ENCODE data around the gene PMF1.

PMF1 gene

GRCh38 chr1:156191292-156191964, 21.4 kb upstream of the PMF1 start:
- no peak overlapping the region for H3K4me3 ChIP-seq (replicated peaks; ENCODE audit: insufficient read depth, low read length)
- H3K27me3 ChIP-seq (ENCODE audit: insufficient read depth, poor library complexity, severe bottlenecking) = no peaks in the 10 kb centered on the region
- peak; percentile 23; the same call in 1 of the 2 replicates for TF ChIP-seq SPI1 (IDR thresholded peaks at IDR 0.05; ENCODE audit: borderline replicate concordance, low read depth)
- no peak for TF ChIP-seq REST (IDR thresholded peaks at IDR 0.05; ENCODE audit: insufficient replicate concordance, low read depth)
- no peak for DNase-seq (ENCODE audit: low read depth in 1 of 2, low spot score in 1 of 2)
- H3K27ac ChIP-seq (replicated peaks) = no peak overlapping the region

GRCh38 chr1:156193208-156193487, 19.7 kb upstream of the PMF1 start:
- TF ChIP-seq CTCF (IDR thresholded peaks at IDR 0.05; ENCODE audit: insufficient read depth, low read length) (no peak), GABPA (IDR thresholded peaks at IDR 0.05; ENCODE audit: low read depth) (no peak), POLR2AphosphoS5 (IDR thresholded peaks at IDR 0.05; ENCODE audit: low read depth) (no peak), REST (IDR thresholded peaks at IDR 0.05; ENCODE audit: insufficient replicate concordance, low read depth) (no peak), SPI1 (IDR thresholded peaks at IDR 0.05; ENCODE audit: borderline replicate concordance, low read depth) (no peak)
- no peaks in the 10 kb centered on the region for H3K27me3 ChIP-seq (ENCODE audit: insufficient read depth, poor library complexity, severe bottlenecking)
- peak overlapping the region; percentile 97 for H3K4me3 ChIP-seq (replicated peaks; ENCODE audit: insufficient read depth, low read length)
- H3K27ac ChIP-seq (replicated peaks) = peak overlapping the region; percentile 93
- no peak for DNase-seq (ENCODE audit: low read depth in 1 of 2, low spot score in 1 of 2)

- DNase-seq (ENCODE audit: low read depth in 1 of 2, low spot score in 1 of 2) = peak; percentile 97 to 98
- peak within 1 kb of the TSS; percentile 93 for H3K27ac ChIP-seq (replicated peaks)
- peak; percentile 60 for TF ChIP-seq REST (IDR thresholded peaks at IDR 0.05; ENCODE audit: insufficient replicate concordance, low read depth)
- peak; percentile 83 for TF ChIP-seq POLR2AphosphoS5 (IDR thresholded peaks at IDR 0.05; ENCODE audit: low read depth)
- TF ChIP-seq GABPA (IDR thresholded peaks at IDR 0.05; ENCODE audit: low read depth) = peak; percentile 91
- peak; percentile 12 for TF ChIP-seq CTCF (IDR thresholded peaks at IDR 0.05; ENCODE audit: insufficient read depth, low read length)
- TF ChIP-seq SPI1 (IDR thresholded peaks at IDR 0.05; ENCODE audit: borderline replicate concordance, low read depth) = peak; percentile 40; the same call in 1 of the 2 replicates
- peak within 1 kb of the TSS; percentile 97 for H3K4me3 ChIP-seq (replicated peaks; ENCODE audit: insufficient read depth, low read length)
- no peaks in the 10 kb centered on the region for H3K27me3 ChIP-seq (ENCODE audit: insufficient read depth, poor library complexity, severe bottlenecking)
Measured at GRCh38 chr1:156193488-156194299, 19.1 kb upstream of the PMF1 start, which contains the start of gene SLC25A44. SLC25A44 (plus strand) TSS chr1:156194104; CDS start chr1:156199848, 5,744 bp downstream.

Data from HL-60 (cell line).